ACC112 (cell line): Measurements from ENCODE around the gene SGPL1.

Experiments used
- H2AFZ ChIP-seq: fragments of 200-600 bp; sonication (generic); one replicate; pipeline ENCODE4 v1.6.0; 2017; ENCODE audit warnings: antibody characterized with exemption, low read length; ENCODE audit not compliant: unreplicated experiment
- H3K27ac ChIP-seq: fragments of 200-600 bp; sonication (generic); 2 replicates; pipeline ENCODE4 v1.5.1; 2014; ENCODE audit warnings: low read depth, mild to moderate bottlenecking, antibody characterized with exemption, low read length, moderate library complexity
- H3K27me3 ChIP-seq: fragments of 200-600 bp; sonication (generic); 2 replicates; pipeline ENCODE4 v1.6.1; 2014; ENCODE audit warnings: mild to moderate bottlenecking, antibody characterized with exemption, low read length, moderate library complexity, mixed read lengths; ENCODE audit not compliant: insufficient read depth
- H3K36me3 ChIP-seq: fragments of 200-600 bp; sonication (generic); 2 replicates; pipeline ENCODE4 v1.6.1; 2016; ENCODE audit warnings: mild to moderate bottlenecking, antibody characterized with exemption, low read length, moderate library complexity, mixed read lengths; ENCODE audit not compliant: insufficient read depth
- H3K4me1 ChIP-seq: fragments of 200-600 bp; sonication (generic); one replicate; pipeline ENCODE4 v1.6.1; 2016; ENCODE audit warnings: low read length, mixed read lengths; ENCODE audit not compliant: insufficient read depth, unreplicated experiment, control insufficient read depth
- H3K4me3 ChIP-seq: fragments of 200-600 bp; sonication (generic); 2 replicates; pipeline ENCODE4 v1.5.1; 2014; ENCODE audit warnings: mild to moderate bottlenecking, low read depth, low read length
- H3K79me2 ChIP-seq: fragments of 200-600 bp; sonication (generic); one replicate; pipeline ENCODE4 v1.6.0; 2016; ENCODE audit warnings: low read length; ENCODE audit not compliant: control insufficient read depth, unreplicated experiment, insufficient read depth

Gene SGPL1

DNA sequence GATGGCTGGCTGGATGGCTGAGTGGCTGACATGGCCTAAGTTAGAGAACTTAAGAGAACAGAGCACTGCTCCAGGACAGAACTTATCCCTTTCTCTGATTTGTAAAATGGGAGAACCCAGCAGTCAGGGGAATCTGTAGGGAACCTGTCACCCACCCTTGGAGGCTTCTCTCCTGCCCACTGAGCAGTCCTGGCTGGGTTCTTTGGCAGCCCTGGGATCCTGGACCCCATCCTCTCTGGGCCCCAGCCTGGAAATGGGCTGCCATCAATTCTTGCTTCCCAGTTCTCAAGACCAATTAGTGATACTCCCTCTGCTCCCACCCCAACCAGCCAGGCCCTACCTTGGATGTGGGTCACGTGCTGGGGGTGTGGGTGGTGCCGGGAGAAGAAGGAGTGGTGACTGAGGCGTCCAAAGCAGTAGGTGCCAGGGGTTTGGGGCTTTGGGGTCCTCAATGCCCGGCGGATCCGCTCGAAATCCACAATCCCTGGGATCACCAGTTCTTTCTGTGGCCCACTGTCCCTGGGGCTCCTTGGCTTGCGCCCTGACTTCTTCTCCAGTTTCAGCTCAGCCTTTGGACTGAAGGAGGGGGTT is 34.2 kb upstream of the SGPL1 start:
- Histone ChIP-seq H3K36me3 (no peaks in the 10 kb centered on the region), H2AFZ (no peak overlapping the region), H3K79me2 (no peaks in the 10 kb centered on the region), H3K27ac (no peak overlapping the region), H3K4me1 (peaks cover 3% of the 10 kb centered on the region), H3K27me3 (peaks cover 9% of the 10 kb centered on the region), H3K4me3 (no peak overlapping the region)

GRCh38 chr10:70782086-70782745 is 33.5 kb upstream of the SGPL1 start:
- no peak overlapping the region for H3K27ac ChIP-seq
- no peak overlapping the region for H3K4me3 ChIP-seq
- H3K79me2 ChIP-seq: no peaks in the 10 kb centered on the region
- no peak overlapping the region for H2AFZ ChIP-seq
- H3K4me1 ChIP-seq: peaks cover 8% of the 10 kb centered on the region
- peaks cover 9% of the 10 kb centered on the region for H3K27me3 ChIP-seq
- no peaks in the 10 kb centered on the region for H3K36me3 ChIP-seq

- Histone ChIP-seq H3K4me3 (no peak overlapping the region), H3K79me2 (no peaks in the 10 kb centered on the region), H3K27ac (no peak overlapping the region), H3K36me3 (no peaks in the 10 kb centered on the region), H3K27me3 (peaks cover 9% of the 10 kb centered on the region), H2AFZ (no peak overlapping the region), H3K4me1 (peaks cover 8% of the 10 kb centered on the region)
These were observed 32.7 kb upstream of the SGPL1 start for GRCh38 chr10:70782746-70783680.

DNA sequence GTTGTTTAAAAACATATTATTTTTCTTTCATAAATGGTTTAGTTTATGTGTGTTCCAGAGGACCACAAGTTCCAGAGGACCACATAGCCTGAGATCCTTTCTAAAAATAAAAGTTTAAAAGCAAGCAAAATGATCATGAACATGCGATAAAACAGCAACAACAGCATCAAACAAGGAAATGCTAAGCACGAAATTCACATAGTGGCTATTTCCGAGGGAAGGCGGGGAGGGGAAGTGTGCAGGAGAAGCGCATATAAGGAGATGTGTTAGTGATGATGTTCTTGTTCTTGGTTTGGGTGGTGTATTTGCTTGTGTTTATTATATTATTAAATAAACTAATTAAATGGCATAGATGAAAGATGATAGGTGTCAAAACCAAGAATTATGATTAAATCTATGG is 31.7 kb upstream of the SGPL1 start:
- Histone ChIP-seq H2AFZ (no peak overlapping the region), H3K36me3 (no peaks in the 10 kb centered on the region), H3K4me3 (no peak overlapping the region), H3K27me3 (peaks cover 18% of the 10 kb centered on the region), H3K4me1 (peaks cover 8% of the 10 kb centered on the region), H3K79me2 (no peaks in the 10 kb centered on the region), H3K27ac (no peak overlapping the region)

- no peak overlapping the region for H2AFZ ChIP-seq
- no peak overlapping the region for H3K4me3 ChIP-seq
- H3K27ac ChIP-seq: no peak overlapping the region
- H3K4me1 ChIP-seq: peaks cover 8% of the 10 kb centered on the region
- H3K27me3 ChIP-seq: peaks cover 18% of the 10 kb centered on the region
- H3K36me3 ChIP-seq: no peaks in the 10 kb centered on the region
- H3K79me2 ChIP-seq: no peaks in the 10 kb centered on the region
These were observed 31.3 kb upstream of the SGPL1 start for GRCh38 chr10:70784471-70784870.

DNA sequence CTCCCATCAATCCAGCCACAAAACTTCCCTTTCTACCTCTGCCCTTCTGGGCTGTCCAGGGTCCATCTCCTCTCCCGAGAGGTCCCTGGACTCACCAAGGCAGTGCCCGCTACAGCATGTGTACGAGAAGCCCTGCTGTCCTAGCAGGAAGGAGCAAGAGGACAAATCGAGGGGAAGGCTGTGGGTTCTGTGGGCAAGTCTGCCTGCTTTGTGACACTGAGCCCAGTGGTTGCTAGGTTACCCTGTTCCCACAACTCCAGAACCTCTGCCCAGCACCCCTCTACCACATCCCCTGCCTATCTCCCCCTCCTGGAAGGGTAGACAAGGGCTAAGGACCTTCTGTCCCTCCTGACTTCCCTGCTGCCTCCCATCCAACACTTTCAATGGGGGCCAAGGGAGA is 30.6 kb upstream of the SGPL1 start, which contains the start of gene TBATA:
TBATA (minus strand) TSS at position 188 of the 400 bp plus-strand sequence. CDS start 1,998 bp downstream, outside the sequence.
- H3K27ac ChIP-seq: no peak within 1 kb of the TSS

DNA sequence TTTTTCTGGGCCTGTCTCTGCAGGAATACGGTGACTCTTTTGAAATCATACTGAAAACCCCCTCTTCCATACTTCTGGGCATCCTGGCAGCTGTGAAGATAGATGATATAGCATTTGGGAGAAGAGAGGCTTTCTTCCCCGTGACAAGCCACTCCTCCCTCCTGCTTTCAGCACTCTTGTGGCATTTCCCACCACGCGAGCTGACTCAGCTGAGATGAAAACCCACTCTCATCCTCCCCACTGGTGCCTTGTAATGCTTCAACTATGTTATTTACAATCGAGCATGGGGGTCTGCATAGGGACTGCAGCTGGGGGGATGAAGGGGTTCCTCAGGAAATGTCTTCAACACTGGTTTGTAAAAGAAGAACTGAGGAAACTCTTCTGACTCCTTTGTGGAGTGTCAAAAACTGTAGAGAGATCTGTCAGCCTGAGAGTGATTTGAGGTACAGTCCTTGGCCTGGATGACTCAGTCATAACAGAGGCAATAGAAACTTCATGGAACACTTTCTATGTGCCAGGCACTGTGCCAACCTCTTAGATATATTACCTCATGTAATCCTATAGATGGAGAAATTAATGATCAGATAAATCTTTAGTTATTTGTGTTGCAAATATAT is 28.8 kb upstream of the SGPL1 start:
- Histone ChIP-seq H3K36me3 (no peaks in the 10 kb centered on the region), H3K27me3 (peaks cover 26% of the 10 kb centered on the region), H3K4me3 (no peak overlapping the region), H3K27ac (no peak overlapping the region), H2AFZ (no peak overlapping the region), H3K79me2 (no peaks in the 10 kb centered on the region), H3K4me1 (peaks cover 8% of the 10 kb centered on the region)

More for the DNA sequence above, 30.6 kb upstream of the SGPL1 start, which contains the start of gene TBATA:
- H3K4me3 ChIP-seq: no peak within 1 kb of the TSS
- H2AFZ ChIP-seq: no peak within 1 kb of the TSS
- peaks cover 8% of the 10 kb centered on the region for H3K4me1 ChIP-seq
- no peaks in the 10 kb centered on the region for H3K36me3 ChIP-seq
- H3K27me3 ChIP-seq: peaks cover 18% of the 10 kb centered on the region
- no peaks in the 10 kb centered on the region for H3K79me2 ChIP-seq

DNA sequence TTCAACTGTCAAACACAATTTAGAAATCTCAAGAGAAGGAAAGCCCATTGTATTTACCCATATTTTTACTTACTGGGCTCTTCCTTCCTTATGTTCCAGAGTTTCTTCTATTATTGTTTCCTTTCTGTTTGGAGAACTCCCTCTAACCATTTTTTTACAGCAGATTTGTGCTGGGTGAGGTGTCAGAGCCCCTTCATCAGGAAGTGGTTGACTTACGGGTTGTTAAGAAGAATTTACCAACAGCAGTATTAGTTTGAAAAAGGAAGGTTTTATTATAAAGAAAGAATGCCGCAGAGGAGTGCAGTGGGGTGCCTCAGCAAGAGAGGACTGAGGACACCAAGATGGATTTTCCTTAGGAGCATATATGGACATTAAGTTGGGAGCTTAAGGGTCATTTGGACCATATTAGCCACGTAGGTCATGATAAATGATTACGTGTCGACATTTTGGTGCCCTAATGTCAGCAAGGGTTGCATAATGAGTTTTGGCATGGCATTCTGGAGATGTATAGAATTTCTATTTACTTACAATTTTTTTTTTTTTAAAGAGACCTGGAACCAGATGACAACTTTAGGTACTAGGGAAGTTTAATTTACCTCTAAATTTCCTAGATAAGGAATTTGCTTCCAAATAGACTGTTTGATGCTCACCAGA is 24.2 kb upstream of the SGPL1 start:
- Histone ChIP-seq H3K27me3 (peaks cover 42% of the 10 kb centered on the region), H3K79me2 (no peaks in the 10 kb centered on the region), H2AFZ (no peak overlapping the region), H3K36me3 (no peaks in the 10 kb centered on the region), H3K4me1 (peaks cover 5% of the 10 kb centered on the region), H3K27ac (no peak overlapping the region), H3K4me3 (no peak overlapping the region)

DNA sequence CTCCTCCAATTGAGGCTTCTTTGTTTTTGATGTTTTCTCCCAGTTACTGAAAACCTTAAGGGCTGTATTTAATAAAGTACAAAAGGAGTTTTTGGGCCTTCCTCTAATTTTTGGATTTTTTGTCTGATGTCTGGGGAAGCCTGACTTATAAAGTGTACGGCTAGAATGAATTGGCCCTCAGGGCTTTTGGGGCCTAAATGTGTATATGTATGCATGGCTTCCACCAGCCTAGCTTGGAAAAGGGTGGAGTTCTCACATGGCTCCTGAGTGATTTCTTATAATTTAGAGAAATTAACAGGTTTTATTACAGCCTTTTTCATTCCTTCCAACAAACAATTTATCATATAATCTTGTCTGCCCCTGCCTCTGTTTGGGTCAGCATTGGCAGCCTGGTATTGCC is 20.1 kb upstream of the SGPL1 start:
- Histone ChIP-seq H3K27ac (no peak overlapping the region), H3K36me3 (no peaks in the 10 kb centered on the region), H2AFZ (no peak overlapping the region), H3K4me1 (no peaks in the 10 kb centered on the region), H3K27me3 (peaks cover 58% of the 10 kb centered on the region), H3K79me2 (no peaks in the 10 kb centered on the region), H3K4me3 (no peak overlapping the region)

DNA sequence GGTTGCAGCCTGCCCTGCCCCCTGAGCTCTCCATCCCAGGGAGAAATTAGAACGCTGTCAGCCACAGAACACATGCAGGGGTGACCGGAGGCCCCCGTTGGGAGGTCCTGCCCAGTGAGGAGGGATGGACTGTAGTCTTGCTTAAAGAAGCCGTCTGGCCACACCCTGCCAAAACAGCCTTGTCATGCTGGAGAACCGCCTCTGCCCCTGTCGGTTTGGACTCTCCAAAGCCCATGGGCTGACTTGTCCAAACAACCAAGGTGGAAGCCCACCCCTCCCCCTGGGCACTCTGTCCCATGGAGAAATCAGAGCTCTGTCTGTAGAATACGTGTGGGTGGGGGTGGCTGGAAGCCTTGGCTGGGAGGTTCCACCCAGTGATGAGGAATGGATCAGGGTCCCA is 17.9 kb upstream of the SGPL1 start:
- Histone ChIP-seq H3K4me3 (no peak overlapping the region), H2AFZ (no peak overlapping the region), H3K27me3 (peaks cover 68% of the 10 kb centered on the region), H3K27ac (no peak overlapping the region), H3K36me3 (no peaks in the 10 kb centered on the region), H3K4me1 (no peaks in the 10 kb centered on the region), H3K79me2 (no peaks in the 10 kb centered on the region)
